Measurements from ENCODE around the gene VSTM4.

Gene VSTM4

GRCh38 chr10:49115015-49115795, at the start of gene VSTM4:
TSS of gene VSTM4 (minus strand) at chr10:49115522. CDS start at chr10:49115485, 37 bp downstream.
- H3K27ac ChIP-seq = peak within 1 kb of the TSS; percentile 84 to 97
- TF ChIP-seq, protein P1, sequence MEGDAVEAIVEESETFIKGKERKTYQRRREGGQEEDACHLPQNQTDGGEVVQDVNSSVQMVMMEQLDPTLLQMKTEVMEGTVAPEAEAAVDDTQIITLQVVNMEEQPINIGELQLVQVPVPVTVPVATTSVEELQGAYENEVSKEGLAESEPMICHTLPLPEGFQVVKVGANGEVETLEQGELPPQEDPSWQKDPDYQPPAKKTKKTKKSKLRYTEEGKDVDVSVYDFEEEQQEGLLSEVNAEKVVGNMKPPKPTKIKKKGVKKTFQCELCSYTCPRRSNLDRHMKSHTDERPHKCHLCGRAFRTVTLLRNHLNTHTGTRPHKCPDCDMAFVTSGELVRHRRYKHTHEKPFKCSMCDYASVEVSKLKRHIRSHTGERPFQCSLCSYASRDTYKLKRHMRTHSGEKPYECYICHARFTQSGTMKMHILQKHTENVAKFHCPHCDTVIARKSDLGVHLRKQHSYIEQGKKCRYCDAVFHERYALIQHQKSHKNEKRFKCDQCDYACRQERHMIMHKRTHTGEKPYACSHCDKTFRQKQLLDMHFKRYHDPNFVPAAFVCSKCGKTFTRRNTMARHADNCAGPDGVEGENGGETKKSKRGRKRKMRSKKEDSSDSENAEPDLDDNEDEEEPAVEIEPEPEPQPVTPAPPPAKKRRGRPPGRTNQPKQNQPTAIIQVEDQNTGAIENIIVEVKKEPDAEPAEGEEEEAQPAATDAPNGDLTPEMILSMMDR (IDR thresholded peaks at IDR 0.05) = no peak
- peak within 1 kb of the TSS; percentile 93 for H3K4me3 ChIP-seq
- DNase-seq (ENCODE audit: low spot score) = peak; percentile 79

GRCh38 chr10:49164559-49165188, 49.4 kb upstream of the VSTM4 start:
- TF ChIP-seq, protein P1 (IDR thresholded peaks at IDR 0.05) = peak; percentile 55
- no peak overlapping the region for H3K27ac ChIP-seq
- no peak overlapping the region for H3K4me3 ChIP-seq
- no peak for DNase-seq (ENCODE audit: low spot score)

- DNase-seq (ENCODE audit: low spot score) = no peak
- no peak overlapping the region for H3K27ac ChIP-seq
- no peak overlapping the region for H3K4me3 ChIP-seq
- TF ChIP-seq, protein P1 (IDR thresholded peaks at IDR 0.05) = no peak
Observed at GRCh38 chr10:49163741-49164140, 48.4 kb upstream of the VSTM4 start.

DNA sequence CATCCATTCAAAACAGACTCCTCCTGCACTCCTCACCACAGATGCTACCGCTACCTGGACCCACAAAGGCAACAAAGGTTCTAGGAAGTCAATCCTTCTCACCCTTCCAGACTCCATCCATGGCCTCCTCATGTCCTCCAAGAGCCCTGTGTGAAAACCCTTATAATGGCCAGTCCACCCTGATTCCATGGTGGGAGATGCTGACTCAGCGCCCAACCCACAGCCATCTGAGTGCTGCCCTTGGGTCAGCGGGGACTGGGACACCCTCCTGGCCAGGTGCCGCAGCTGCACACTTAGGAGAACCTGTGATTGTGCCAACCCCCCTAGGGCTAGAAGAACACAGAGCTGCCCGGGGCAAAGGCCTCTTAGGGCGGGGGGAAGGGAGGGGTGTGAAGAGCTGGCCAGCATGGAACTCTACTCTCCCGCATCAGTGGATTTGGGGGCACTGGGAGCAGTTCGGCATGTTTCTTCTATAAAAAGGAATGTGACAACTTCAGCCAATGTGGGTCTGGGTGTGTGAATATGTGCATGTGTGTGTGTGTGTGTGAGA, 47.5 kb upstream of the VSTM4 start:
- H3K27ac ChIP-seq = no peak overlapping the region
- no peak for DNase-seq (ENCODE audit: low spot score)
- no peak overlapping the region for H3K4me3 ChIP-seq
- TF ChIP-seq, protein P1 (IDR thresholded peaks at IDR 0.05) = no peak

DNA sequence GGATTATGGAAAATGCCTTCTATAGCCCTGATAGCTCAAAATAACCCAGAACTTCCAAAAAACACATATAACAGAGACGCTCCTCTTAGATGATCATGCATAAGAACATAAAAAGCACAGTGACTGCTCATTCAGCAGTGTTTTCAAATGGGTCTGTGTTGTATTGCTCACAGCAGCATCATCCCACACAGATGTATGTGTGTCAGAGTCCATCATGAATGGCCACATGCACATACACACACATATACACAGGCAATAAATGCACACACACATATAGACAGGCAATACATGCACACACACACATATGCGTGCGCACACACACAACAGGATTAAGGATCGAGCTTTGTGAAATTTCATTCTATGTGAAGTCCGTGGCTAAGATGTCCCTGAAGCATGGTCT, 46.7 kb upstream of the VSTM4 start:
- H3K4me3 ChIP-seq = no peak overlapping the region
- H3K27ac ChIP-seq = no peak overlapping the region
- TF ChIP-seq, protein P1 (IDR thresholded peaks at IDR 0.05) = no peak
- no peak for DNase-seq (ENCODE audit: low spot score)

- Histone ChIP-seq H3K27ac (no peak overlapping the region), H3K4me3 (no peak overlapping the region)
- TF ChIP-seq, protein P1 (IDR thresholded peaks at IDR 0.05) = no peak
- no peak for DNase-seq (ENCODE audit: low spot score)
Observed at GRCh38 chr10:49161411-49161997, 46.2 kb upstream of the VSTM4 start.

Measured in coronary artery (tissue), 2 donors.